Neural crest cell (in vitro differentiated cells): ENCODE measurements around the gene RPL21. TPM values are rescaled to one million over a fixed set of nuclear protein-coding genes. Genes with fewer than 3 reads are reported as not detected.

ENCODE experiments used
- DNase-seq: peaks from one replicate; pipeline ENCODE4 v3.0.0; 2021; ENCODE audit warnings: low read depth, mixed read lengths, low spot score
- H3K27ac Mint-ChIP-seq: one replicate; pipeline ENCODE4 v1.8.0; 2021; ENCODE audit warnings: mild to moderate bottlenecking, mixed read lengths; ENCODE audit not compliant: unreplicated experiment
- H3K27me3 Mint-ChIP-seq: 2 replicates; pipeline ENCODE4 v1.8.0; 2021; ENCODE audit warnings: low read depth, mild to moderate bottlenecking, mixed read lengths
- H3K36me3 Mint-ChIP-seq: 2 replicates; pipeline ENCODE4 v1.8.0; 2021; ENCODE audit warnings: low read depth, mild to moderate bottlenecking, mixed read lengths
- H3K4me1 Mint-ChIP-seq: 2 replicates; pipeline ENCODE4 v1.8.0; 2021; ENCODE audit warnings: mixed read lengths
- H3K4me3 Mint-ChIP-seq: one replicate; pipeline ENCODE4 v1.8.0; 2021; ENCODE audit warnings: mild to moderate bottlenecking, mixed read lengths
- H3K9me3 Mint-ChIP-seq: 2 replicates; pipeline ENCODE4 v1.8.0; 2021; ENCODE audit warnings: mixed read lengths
- CTCF ChIP-seq: fragments of 200-600 bp; sonication (generic); conservative IDR thresholded peaks from 2 replicates; pipeline ENCODE4 v1.5.0; 2021; ENCODE audit warnings: antibody characterized with exemption, mild to moderate bottlenecking
- total RNA-seq: library from RNA; stranded (reverse); gene quantifications from 2 replicates; pipeline ENCODE4 v1.2.1, GENCODE V29; 2021

RPL21 gene
- total RNA-seq, 1 donor from 2014 or later = 1,080 TPM

DNA sequence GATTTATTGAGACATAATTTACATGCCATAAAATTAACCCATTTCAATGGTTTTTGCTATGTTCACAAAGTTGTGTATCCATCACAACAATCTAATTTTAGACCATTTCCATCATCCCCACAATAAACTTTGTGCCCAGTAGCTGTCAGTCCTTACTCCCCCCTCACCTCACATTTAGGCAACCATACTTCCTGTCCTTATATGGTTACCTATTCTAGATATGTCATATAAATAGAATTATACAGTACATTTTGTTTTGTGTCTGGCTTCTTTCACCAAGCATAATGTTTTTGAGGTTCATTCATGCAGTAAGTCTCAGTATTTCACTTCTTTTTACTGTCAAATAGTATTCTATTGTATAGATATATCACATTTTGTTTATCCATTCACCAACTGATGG is 23.2 kb upstream of the RPL21 start:
- Mint-ChIP-seq H3K9me3 (peaks cover 4% of the 10 kb centered on the region), H3K4me3 (no peak overlapping the region), H3K27me3 (peaks cover 2% of the 10 kb centered on the region), H3K36me3 (peaks cover 5% of the 10 kb centered on the region), H3K4me1 (no peaks in the 10 kb centered on the region), H3K27ac (no peak overlapping the region)
- no peak for TF ChIP-seq CTCF
- no peak for DNase-seq

DNA sequence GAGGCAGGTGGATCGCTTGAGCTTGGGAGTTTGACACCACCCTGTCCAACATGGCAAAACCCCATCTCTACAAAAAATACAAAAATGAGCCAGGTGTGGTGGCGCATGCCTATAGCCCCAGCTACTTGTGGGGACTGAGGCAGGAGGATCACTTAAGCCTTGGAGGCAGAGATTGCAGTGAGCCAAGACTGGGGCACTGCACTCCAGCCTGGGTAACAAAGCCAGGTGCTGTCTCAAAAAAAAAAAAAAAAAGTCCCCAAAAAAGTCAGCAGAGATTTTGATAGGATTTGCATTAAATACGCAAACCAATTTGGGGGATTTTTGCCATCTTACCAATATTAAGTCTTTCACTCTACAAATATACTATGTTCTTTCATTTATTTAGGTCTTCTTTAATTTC is 21.7 kb upstream of the RPL21 start:
- peaks cover 4% of the 10 kb centered on the region for H3K9me3 Mint-ChIP-seq
- H3K27me3 Mint-ChIP-seq = peaks cover 2% of the 10 kb centered on the region
- no peak for TF ChIP-seq CTCF
- no peaks in the 10 kb centered on the region for H3K4me1 Mint-ChIP-seq
- no peak for DNase-seq
- H3K27ac Mint-ChIP-seq = no peak overlapping the region
- H3K36me3 Mint-ChIP-seq = peaks cover 8% of the 10 kb centered on the region
- H3K4me3 Mint-ChIP-seq = no peak overlapping the region

DNA sequence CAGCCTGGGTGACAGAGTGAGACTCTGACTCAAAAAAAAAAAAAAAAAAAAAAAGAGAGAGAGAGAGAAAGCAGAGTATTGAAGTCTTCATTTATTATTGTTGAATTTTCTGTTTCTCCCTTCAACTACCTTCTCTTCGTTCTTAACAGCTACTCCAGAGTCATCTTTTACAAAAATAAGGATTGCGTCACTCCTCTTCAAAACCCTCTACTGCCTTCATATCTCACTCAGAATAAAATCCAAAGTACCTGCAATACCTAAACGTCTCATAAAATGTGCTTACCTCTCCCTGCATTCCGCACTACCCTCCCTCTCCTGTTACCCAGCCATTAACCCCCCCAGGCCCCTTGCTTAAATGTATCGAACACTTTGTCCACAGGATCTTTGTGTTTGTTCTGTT is 17.4 kb upstream of the RPL21 start:
- H3K4me1 Mint-ChIP-seq = no peaks in the 10 kb centered on the region
- no peak for DNase-seq
- H3K9me3 Mint-ChIP-seq = peaks cover 4% of the 10 kb centered on the region
- H3K36me3 Mint-ChIP-seq = peaks cover 8% of the 10 kb centered on the region
- no peak overlapping the region for H3K4me3 Mint-ChIP-seq
- no peaks in the 10 kb centered on the region for H3K27me3 Mint-ChIP-seq
- TF ChIP-seq CTCF = no peak
- peak overlapping the region; percentile 73 for H3K27ac Mint-ChIP-seq

DNA sequence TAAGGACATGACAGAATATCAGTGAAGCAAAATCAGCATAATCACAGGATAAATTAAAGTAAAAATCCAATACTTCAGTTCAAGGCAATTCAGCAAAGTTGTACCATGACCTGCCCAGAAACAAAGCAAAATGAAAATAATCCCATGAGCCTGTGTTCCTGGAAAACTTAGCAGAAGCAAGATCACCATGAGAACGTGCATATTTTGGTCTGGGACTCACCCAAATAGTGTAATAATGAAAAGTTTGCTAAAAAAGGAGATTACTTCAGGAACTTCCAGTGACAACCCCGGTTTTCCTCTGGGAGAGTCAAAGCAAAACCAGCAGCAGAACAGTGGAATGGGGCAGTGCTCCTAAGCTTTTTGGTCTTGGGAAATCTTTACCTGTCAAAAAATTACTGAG is 14.9 kb upstream of the RPL21 start:
- H3K4me1 Mint-ChIP-seq = no peaks in the 10 kb centered on the region

DNA sequence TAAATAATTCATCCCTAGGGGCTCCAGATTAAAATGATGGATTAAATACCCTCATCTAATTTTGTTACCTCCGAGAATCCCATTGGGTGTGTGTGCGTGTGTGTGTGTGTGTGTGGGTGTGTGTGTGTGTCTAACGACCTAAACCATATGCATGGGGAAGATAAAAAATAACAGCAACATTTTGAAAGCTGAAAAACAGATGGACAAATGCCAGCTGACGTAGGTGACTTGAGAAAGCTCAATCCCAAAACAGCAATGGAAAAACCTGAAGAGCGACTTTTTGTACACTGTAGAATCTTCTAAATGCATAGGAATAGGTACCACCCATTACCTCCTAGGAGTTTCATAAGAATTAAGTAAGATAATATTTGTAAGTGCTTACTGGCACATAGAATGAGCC is 8.7 kb upstream of the RPL21 start:
- Mint-ChIP-seq H3K9me3 (no peaks in the 10 kb centered on the region), H3K4me3 (no peak overlapping the region), H3K36me3 (no peaks in the 10 kb centered on the region), H3K27ac (no peak overlapping the region), H3K27me3 (no peaks in the 10 kb centered on the region), H3K4me1 (no peaks in the 10 kb centered on the region)
- no peak for DNase-seq
- no peak for TF ChIP-seq CTCF

More for the DNA sequence above, 14.9 kb upstream of the RPL21 start:
- no peak for TF ChIP-seq CTCF
- Mint-ChIP-seq H3K4me3 (no peak overlapping the region), H3K27ac (no peak overlapping the region), H3K9me3 (peaks cover 4% of the 10 kb centered on the region), H3K27me3 (no peaks in the 10 kb centered on the region), H3K36me3 (peaks cover 8% of the 10 kb centered on the region)
- DNase-seq = no peak

GRCh38 chr13:27245610-27246009 is 5.7 kb upstream of the RPL21 start:
- Mint-ChIP-seq H3K27me3 (no peaks in the 10 kb centered on the region), H3K4me3 (no peak overlapping the region), H3K9me3 (no peaks in the 10 kb centered on the region), H3K27ac (no peak overlapping the region), H3K36me3 (no peaks in the 10 kb centered on the region), H3K4me1 (peaks cover 10% of the 10 kb centered on the region)
- DNase-seq = no peak
- no peak for TF ChIP-seq CTCF
